A673 (cell line): Measurements from ENCODE around the gene ADAM19. TPM values are rescaled to one million over a fixed set of nuclear protein-coding genes. Genes with fewer than 3 reads are reported as not detected.

ENCODE experiments used
- BruUV-seq: library from RNA; stranded (reverse); fragments of 400-500 nt; replicated peaks from 2 replicates; lab custom pipeline; 2021; lab: Mats Ljungman, UMichigan
- CTCF ChIA-PET: fragments of 300-600 bp; sonication (Branson Sonifier 250); formaldehyde crosslinking; loops from one replicate; lab custom pipeline; 2022; ENCODE audit warnings: antibody characterized with exemption; lab: Charles Lee
- POLR2A ChIA-PET: fragments of 300-600 bp; sonication (Branson Sonifier 250); formaldehyde crosslinking; loops from one replicate; lab custom pipeline; 2022; ENCODE audit warnings: antibody characterized with exemption; ENCODE audit not compliant: low non-redundant PET; lab: Charles Lee
- DNase-seq: peaks from one replicate; pipeline ENCODE4 v3.0.0-alpha.2; 2015; ENCODE audit warnings: low spot score
- H3K27ac ChIP-seq: fragments of 200-600 bp; sonication (generic); 2 replicates; pipeline ENCODE4 v1.5.1; 2016; ENCODE audit warnings: mixed run types, low read depth, mild to moderate bottlenecking, mixed read lengths, antibody characterized with exemption, low read length; ENCODE audit not compliant: poor library complexity, severe bottlenecking
- H3K27me3 ChIP-seq: fragments of 200-600 bp; sonication (generic); replicated peaks from 2 replicates; pipeline ENCODE4 v1.6.1; 2017; ENCODE audit warnings: mixed run types, low read depth, mild to moderate bottlenecking, mixed read lengths, antibody characterized with exemption, low read length; ENCODE audit not compliant: insufficient read depth, poor library complexity
- H3K36me3 ChIP-seq: fragments of 200-600 bp; sonication (generic); 2 replicates; pipeline ENCODE4 v1.6.1; 2016; ENCODE audit warnings: mixed run types, mild to moderate bottlenecking, mixed read lengths, antibody characterized with exemption, low read length; ENCODE audit not compliant: insufficient read depth, poor library complexity, severe bottlenecking
- H3K4me1 ChIP-seq: fragments of 200-600 bp; sonication (generic); 2 replicates; pipeline ENCODE4 v1.6.1; 2017; ENCODE audit warnings: mixed run types, mild to moderate bottlenecking, mixed read lengths, antibody characterized with exemption, low read length; ENCODE audit not compliant: insufficient read depth, poor library complexity, severe bottlenecking
- H3K4me3 ChIP-seq: fragments of 200-600 bp; sonication (generic); 2 replicates; pipeline ENCODE4 v1.5.1; 2016; ENCODE audit warnings: low read depth, mixed run types, mild to moderate bottlenecking, mixed read lengths, low read length; ENCODE audit not compliant: poor library complexity, severe bottlenecking
- H3K9me3 ChIP-seq: fragments of 200-600 bp; sonication (generic); 2 replicates; pipeline ENCODE4 v1.6.1; 2016; ENCODE audit warnings: mixed run types, low read depth, mild to moderate bottlenecking, mixed read lengths, antibody characterized with exemption, low read length; ENCODE audit not compliant: poor library complexity, severe bottlenecking
- CTCF ChIP-seq: fragments of 300-800, 200-600 bp; sonication (generic); conservative IDR thresholded peaks from 2 replicates; pipeline ENCODE4 v1.5.1; 2017; ENCODE audit warnings: low read depth, mild to moderate bottlenecking, antibody characterized with exemption, low read length, moderate library complexity, mixed read lengths
- EZH2 ChIP-seq: fragments of 200-600 bp; sonication (generic); IDR thresholded peaks from 2 replicates; pipeline ENCODE4 v1.6.1; 2017; ENCODE audit warnings: borderline replicate concordance, low read depth, mild to moderate bottlenecking, mixed read lengths, antibody characterized with exemption, low read length; ENCODE audit not compliant: poor library complexity, severe bottlenecking
- intact Hi-C: fragments of 100-400 bp; cut with micrococcal nuclease; formaldehyde crosslinking; loops from one replicate; pipeline ENCODE4 v1.10.0; 2022; ENCODE audit not compliant: unreplicated experiment
- total RNA-seq: library from RNA; stranded (reverse); gene quantifications from 2 replicates; pipeline ENCODE4 v1.2.3, GENCODE V29; 2021

Gene ADAM19
- total RNA-seq, 1 experiment from 2014 or later, result 1.7 TPM

DNA sequence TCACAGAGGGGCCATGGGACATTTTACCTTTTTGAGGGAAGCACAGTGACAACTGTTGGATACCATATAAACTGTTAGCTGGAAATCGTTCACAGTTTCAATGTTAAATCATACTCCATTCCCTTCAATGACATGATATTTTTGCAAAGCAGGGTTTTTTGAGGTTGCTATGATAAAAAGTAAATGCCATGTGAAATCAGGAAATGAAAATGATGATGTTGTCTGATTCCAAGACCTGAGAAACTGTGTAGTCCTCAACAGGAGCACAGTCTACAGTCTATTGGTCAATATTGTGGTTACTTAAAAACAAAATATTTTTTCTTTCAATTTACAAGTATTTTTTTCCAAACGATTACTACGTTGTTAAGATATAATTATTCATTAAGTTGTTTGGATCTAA lies 24.0 kb upstream of the ADAM19 start:
- no TSS peak for BruUV-seq
- POLR2A ChIA-PET, result no interaction called here
- intact Hi-C loops, result no loop called here

DNA sequence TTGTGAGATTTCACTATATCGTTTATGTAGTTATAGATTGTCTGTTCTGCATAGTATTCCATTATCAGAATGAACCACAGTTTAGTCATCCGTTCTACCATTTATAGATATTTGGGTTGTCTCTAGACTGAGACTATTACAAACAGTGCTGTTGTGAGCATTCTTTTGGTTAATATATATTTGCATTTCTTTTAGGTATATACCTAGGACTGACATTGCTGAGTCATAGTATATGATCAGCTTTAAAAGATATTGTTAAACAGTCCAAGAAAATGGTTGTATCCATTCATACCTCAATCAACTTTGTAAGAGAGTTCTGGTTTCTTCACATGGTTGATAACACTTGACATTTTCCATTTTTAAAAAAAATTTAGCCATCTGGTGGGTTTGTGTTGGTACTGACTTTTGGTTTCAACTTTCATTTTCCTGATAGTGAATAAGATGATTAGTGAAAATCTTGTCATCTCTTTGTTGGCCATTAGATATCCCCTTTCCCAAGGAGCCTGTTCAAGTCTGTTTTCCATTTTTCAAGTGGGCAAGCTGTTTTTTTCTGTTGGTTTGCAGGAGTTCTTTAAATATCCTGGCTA lies 22.9 kb upstream of the ADAM19 start:
- H3K27ac ChIP-seq, result no peak overlapping the region
- no peaks in the 10 kb centered on the region for H3K27me3 ChIP-seq
- intact Hi-C loops, result no loop called here
- ChIA-PET POLR2A (no interaction called here), CTCF (no interaction called here)
- no peaks in the 10 kb centered on the region for H3K9me3 ChIP-seq
- no TSS peak for BruUV-seq
- DNase-seq, result no peak
- no peak overlapping the region for H3K4me3 ChIP-seq
- TF ChIP-seq EZH2 (no peak), CTCF (no peak)
- H3K4me1 ChIP-seq, result no peaks in the 10 kb centered on the region
- no peaks in the 10 kb centered on the region for H3K36me3 ChIP-seq

More for the DNA sequence above, 24.0 kb upstream of the ADAM19 start:
- H3K4me3 ChIP-seq, result no peak overlapping the region
- DNase-seq, result no peak
- H3K36me3 ChIP-seq, result no peaks in the 10 kb centered on the region
- H3K9me3 ChIP-seq, result no peaks in the 10 kb centered on the region
- CTCF ChIA-PET, result no interaction called here
- TF ChIP-seq EZH2 (no peak), CTCF (no peak)
- H3K27ac ChIP-seq, result no peak overlapping the region
- no peaks in the 10 kb centered on the region for H3K4me1 ChIP-seq
- no peaks in the 10 kb centered on the region for H3K27me3 ChIP-seq

DNA sequence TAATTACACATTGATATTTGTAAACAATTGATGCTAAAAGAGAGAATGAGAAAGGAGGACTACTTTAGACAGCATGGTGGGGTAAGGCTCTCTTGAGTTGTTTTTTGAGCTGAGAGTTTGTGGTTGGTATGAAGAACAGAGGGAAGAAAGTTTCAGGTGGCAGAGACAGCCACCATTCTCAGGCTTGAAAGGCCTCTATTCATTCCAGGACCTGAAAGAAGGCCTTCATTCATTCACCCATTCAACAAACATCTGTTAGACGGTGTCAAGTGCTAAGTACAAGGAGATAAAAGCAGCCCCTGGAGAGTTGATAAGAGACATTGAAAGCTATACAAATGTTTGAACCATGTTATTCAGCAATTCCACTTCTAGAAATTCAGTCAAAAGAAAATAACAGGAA lies 21.7 kb upstream of the ADAM19 start:
- no peak overlapping the region for H3K27ac ChIP-seq
- no peaks in the 10 kb centered on the region for H3K9me3 ChIP-seq
- BruUV-seq, result no TSS peak
- no peaks in the 10 kb centered on the region for H3K27me3 ChIP-seq
- H3K4me1 ChIP-seq, result no peaks in the 10 kb centered on the region
- intact Hi-C loops, result no loop called here
- ChIA-PET POLR2A (no interaction called here), CTCF (no interaction called here)
- no peak overlapping the region for H3K4me3 ChIP-seq
- no peak for DNase-seq
- TF ChIP-seq EZH2 (no peak), CTCF (no peak)
- no peaks in the 10 kb centered on the region for H3K36me3 ChIP-seq
